NCI-H146 treated with DMSO at 0.1 percent for 48 hours (cell line): ENCODE measurements around the gene CACNB2.
"Not testable (repeated sequence)": the region's sequence is repeated elsewhere in the genome, so short reads cannot be mapped to it uniquely, and the experiment has no call there.

Source experiments
- DNase-seq: peaks from one replicate; lab custom pipeline; 2025; ENCODE audit not compliant: unreplicated experiment; lab: John Stamatoyannopoulos, UW

The CACNB2 gene

GRCh38 chr10:18196806-18197550, 56.8 kb downstream of the CACNB2 start:
- DNase-seq: no peak

GRCh38 chr10:18197706-18198105, 57.5 kb downstream of the CACNB2 start:
- no peak for DNase-seq

- DNase-seq: no peak
Observed at GRCh38 chr10:18201877-18202276, 61.7 kb downstream of the CACNB2 start.

GRCh38 chr10:18202680-18203460, 62.6 kb downstream of the CACNB2 start:
- DNase-seq: no peak

GRCh38 chr10:18203471-18203870, 63.2 kb downstream of the CACNB2 start:
- no peak for DNase-seq

- DNase-seq: no peak
Observed at GRCh38 chr10:18204039-18204835, 64.0 kb downstream of the CACNB2 start.

- no peak for DNase-seq
Observed at GRCh38 chr10:18205098-18205834, 65.0 kb downstream of the CACNB2 start.

- not testable (repeated sequence) for DNase-seq
Observed at GRCh38 chr10:18208186-18208585, 68.0 kb downstream of the CACNB2 start.

- no peak for DNase-seq
Observed at GRCh38 chr10:18209241-18209640, 69.0 kb downstream of the CACNB2 start.

GRCh38 chr10:18210711-18211110, 70.5 kb downstream of the CACNB2 start:
- no peak for DNase-seq

- DNase-seq: no peak
Observed at GRCh38 chr10:18211862-18212261, 71.6 kb downstream of the CACNB2 start.

- no peak for DNase-seq
Observed at GRCh38 chr10:18213271-18213670, 73.0 kb downstream of the CACNB2 start.

GRCh38 chr10:18214691-18215563, 74.7 kb downstream of the CACNB2 start:
- no peak for DNase-seq

- DNase-seq: no peak
Observed at GRCh38 chr10:18216482-18216881, 76.3 kb downstream of the CACNB2 start.

- no peak for DNase-seq
Observed at GRCh38 chr10:18217577-18217976, 77.4 kb downstream of the CACNB2 start.

GRCh38 chr10:18219146-18219545, 78.9 kb downstream of the CACNB2 start:
- DNase-seq: no peak

- DNase-seq: no peak
Observed at GRCh38 chr10:18221123-18221522, 80.9 kb downstream of the CACNB2 start.

GRCh38 chr10:18221882-18222281, 81.7 kb downstream of the CACNB2 start:
- DNase-seq: no peak

- no peak for DNase-seq
Observed at GRCh38 chr10:18222866-18223265, 82.6 kb downstream of the CACNB2 start.

GRCh38 chr10:18223898-18224297, 83.7 kb downstream of the CACNB2 start:
- no peak for DNase-seq
